Muscle of back (tissue), 11 donors: ENCODE results near the gene CXorf58. TPM values are rescaled to one million over a fixed set of nuclear protein-coding genes. Genes with fewer than 3 reads are reported as not detected.

Source experiments
- DNase-seq, 3 donors: peaks; one replicate each; pipeline versions ENCODE4 v3.0.0 to v3.0.0-alpha.2; 2013
- polyA plus RNA-seq, 10 donors: library from polyadenylated mRNA; unstranded; fragments of 120-200 nt; gene quantifications; one replicate each; pipeline ENCODE4 v1.2.1, GENCODE V29; 2013; ENCODE audit not compliant: insufficient read length in 10 of 10

Gene CXorf58
- polyA plus RNA-seq, 10 donors = 0.08 to 0.10 TPM; not detected in 8

DNA sequence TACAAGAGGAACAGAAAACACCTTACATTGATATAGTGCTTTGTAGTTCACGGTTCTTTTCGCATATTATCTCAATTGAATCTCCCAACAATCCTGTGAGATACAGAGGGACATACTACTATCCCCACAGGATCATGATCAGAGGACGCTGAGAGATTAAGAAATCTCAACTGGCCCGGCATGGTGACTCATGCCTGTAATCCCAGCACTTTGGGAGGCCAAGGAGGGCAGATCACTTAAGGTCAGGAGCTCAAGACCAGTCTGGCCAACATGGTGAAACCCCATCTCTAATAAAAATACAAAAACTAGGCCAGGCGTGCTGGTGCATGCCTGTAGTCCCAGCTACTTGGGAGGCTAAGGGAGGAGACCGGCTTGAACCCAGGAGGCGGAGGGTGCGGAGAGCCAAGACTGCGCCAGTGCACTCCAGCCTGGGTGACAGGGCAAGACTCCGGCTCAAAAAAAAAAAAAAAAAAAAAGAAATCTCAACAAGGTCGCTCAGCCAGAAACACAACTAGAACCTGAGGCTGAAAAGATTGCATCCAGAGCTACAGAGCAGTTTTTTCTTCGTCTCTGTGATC, 7.5 kb upstream of the CXorf58 start:
- no peak for DNase-seq

DNA sequence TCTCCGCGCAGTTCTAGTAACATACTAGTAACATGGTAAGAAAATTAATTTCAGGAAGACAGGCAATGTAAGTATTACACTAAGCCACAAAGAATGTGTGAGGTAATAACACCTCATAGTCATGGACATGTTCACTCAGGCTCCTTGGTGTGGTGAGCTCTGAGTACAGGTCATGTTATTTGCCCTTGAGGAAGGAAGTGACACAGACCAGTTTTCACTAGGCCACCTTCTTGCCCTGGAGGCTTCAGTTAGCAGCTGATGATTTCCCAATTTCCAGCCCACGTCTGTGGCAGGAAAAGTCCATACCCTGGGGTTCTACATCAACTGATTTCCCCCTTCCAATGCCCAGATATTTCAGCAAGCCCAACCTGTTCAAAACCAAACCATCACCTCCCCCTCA, 6.7 kb upstream of the CXorf58 start:
- DNase-seq = no peak

DNA sequence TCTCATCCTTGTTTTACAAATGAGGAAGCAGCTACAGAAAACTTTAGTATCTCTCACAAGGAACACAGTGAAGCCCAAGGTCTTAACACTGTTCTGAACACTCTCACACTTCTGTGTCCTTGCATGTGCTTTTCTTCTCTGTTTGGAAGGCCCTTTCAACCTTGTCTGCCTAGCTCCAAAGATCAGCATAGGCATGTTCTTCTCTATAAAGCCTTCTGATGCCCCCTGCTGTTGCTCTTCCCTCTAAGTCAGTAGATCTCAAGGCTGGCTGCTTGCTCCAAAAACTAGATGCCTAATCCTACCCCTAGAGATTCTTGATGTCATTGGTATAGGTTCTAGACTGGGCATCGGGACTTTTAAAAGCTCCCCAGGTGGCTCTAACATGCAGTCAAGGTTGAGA, 6.0 kb upstream of the CXorf58 start:
- DNase-seq = peak; percentile 48 to 78 (median 56)

DNA sequence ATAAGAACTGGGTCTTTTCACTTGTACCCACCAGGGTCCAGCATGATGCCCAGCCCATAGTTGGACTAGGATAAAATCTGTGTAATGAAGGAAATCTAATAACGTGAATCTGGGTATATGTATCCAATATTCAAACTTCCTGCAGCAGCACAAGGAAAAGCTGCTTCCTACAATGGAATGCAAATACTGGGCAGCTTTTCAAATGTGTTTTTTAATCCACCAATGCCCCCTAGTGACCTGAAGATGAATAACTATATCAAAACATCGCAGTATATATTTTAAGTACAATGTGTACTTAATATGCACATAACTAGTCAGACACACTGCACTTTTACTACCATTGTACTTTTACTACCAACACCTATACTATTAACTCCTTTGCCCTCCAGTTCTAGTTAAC, 5.4 kb upstream of the CXorf58 start:
- peak; percentile 54 to 76 (median 70) for DNase-seq

DNA sequence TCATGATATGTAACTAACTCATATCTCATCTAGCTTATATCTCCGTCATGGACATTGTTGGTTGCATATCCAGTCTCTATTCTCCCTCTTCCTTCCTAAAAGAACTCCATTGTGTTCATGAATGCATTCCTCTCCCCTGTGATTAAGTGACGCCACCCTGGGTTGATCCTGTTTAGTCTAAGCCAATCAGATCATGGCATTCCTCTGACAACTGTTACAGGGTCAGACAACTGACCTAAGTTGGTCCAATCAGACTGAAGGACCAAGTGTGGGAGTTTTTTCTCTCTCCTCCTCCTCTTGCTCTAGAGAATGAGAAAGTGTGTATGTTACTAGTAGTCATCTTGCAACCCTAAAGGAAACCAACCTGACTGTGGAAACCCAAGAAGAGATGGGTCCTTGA, 3.7 kb upstream of the CXorf58 start:
- DNase-seq = no peak

DNA sequence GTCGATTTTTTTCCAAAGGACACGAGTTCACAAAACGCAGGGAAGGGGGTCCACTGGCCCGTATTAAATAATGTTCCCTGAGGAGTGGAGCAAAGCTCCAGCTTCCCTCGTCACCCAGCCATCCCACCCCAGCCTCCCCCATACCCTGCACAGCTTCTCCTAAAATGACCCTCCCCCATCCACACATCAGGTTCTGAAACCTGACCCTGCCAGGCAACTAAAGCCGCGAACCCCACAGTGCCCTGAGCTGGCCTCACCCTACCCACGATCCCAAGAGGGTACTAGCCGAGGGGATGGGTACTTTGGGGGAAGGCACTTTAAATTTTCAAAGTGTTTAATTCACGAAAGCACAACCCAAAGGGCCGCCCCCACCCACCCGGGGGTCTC, 702 bp upstream of the CXorf58 start:
- DNase-seq = no peak

DNA sequence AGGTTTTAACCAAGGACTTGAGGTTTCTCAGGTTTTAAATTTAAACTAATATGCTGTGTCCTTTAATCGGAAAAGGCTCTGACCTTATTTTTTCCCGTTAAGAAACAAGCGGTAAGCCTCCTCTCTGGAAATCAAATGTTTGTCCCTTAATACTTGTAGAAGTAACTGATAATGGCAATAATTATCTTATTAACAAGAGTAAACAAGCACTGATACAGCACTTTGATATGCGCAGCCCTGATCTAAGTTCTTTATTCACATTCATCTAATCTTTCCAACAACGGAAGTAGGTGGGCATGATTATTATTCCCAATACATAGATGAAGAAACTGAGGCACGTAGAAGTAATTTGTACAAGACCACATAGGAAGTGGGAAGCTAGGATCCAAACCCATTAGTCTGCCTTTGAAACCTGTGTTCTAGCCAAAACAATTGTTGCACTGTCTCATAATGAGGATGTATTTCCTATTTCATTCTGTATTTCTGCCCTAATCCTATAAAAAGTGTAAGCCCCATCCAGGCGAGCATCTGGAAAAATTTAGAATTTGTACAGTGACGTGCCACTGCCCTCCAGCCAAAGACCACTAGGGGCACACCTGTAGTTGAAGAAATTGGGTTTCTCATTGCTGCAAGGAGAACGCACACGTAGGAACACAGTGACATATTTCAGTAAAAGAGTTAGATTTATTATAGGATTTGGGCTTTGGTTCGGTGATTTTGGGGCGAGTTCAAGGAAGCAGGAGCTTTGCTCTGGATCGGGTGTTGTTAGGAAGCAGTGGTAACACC, 606 bp downstream of the CXorf58 start:
- DNase-seq = peak in 1 of 3 donors; percentile 49

DNA sequence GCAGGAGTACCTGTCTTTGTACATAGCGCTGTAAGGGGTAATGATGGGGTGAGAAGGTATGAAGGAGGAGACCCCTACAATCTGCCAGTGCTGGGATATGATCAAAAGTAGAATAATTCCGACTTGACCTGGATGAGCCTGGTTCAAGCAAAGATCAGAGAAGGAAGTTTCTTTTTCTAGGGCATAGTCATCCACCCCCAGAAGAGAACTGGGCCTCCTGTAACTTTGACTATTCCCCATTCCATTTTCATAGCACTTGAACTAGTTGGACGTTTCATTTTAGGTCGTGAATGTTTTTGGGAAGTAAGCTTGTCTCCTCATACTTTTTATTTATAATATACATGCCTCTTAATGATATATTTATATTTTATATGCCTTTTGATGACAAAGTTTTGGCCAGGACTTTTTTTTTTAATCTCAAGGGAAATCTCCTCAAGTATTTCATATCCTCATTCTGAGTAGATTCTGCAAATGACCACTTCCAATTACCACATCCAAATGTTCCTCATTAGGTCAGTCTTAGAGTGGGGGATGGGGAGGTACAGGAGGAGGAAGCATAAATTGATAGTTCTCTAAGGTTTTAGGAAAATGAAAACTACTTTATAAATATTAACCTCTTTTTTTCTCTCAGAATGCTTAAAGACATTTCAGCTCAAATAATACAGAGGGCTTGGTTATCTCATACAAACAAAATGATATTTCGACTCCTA, 3.5 kb downstream of the CXorf58 start:
- DNase-seq = no peak

DNA sequence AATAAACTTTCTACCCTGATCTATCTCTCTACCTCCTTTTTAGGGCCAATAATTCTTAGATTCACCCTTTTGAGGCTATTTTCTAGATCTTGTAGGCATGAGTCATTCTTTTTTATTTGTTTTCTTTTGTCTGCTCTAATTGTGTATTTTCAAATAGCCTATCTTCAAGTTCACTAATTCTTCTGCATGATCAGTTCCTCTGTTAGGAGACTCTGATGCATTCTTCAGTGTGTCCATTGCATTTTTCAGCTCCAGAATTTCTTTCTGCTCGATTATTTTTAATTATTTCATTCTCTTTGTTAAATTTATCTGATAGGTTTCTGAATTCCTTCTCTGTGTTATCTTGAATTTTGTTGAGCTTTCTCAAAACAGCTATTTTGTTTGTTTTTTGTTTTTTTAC, 11.3 kb downstream of the CXorf58 start:
- no peak for DNase-seq

DNA sequence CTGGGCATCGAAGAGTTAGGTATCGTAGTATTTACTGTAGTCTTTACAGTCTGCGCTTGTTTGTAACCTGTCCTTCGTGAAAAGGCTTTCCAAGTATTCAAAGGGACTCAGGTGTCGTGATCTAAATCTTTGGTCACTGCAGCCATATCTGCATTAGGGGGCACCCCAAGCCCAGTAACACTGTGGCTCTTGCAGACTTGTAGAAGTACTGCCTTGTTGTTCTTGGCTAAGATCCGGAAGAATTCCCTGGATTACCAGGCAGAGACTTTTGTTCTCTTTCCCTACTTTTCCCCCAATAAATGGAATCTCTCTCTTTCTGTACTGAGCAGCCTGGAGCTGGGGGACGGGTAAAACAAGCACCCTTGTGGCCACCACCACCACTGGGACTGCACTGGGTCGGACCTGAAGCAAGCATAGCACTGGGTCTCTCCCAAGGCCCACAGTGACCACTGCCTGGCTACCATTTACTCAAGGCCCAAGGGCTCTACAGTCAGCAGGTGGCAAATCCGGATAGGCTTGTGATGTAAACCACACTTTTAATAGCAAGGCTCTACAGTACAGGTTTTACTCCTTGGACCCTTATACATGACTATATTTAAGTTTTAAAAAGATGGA, 12.0 kb downstream of the CXorf58 start:
- DNase-seq = no peak

DNA sequence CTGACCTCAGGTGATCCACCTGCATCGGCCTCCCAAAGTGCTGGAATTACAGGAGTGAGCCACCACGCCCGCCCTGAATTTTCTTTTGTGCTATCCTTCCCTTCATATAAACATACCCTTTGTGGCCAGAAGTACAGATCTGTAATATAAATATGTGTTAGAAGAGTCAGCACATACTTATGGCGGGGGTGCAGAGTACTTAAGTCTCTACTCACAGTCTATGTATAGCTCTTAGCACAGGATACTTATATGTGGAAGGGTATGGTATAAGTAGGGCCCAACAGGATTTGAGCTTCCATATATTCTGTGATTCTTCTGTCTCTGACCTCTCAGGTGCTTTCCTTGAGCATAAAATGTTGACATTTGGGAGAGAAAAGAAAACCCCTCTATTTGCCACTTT, 18.2 kb downstream of the CXorf58 start:
- DNase-seq = no peak

DNA sequence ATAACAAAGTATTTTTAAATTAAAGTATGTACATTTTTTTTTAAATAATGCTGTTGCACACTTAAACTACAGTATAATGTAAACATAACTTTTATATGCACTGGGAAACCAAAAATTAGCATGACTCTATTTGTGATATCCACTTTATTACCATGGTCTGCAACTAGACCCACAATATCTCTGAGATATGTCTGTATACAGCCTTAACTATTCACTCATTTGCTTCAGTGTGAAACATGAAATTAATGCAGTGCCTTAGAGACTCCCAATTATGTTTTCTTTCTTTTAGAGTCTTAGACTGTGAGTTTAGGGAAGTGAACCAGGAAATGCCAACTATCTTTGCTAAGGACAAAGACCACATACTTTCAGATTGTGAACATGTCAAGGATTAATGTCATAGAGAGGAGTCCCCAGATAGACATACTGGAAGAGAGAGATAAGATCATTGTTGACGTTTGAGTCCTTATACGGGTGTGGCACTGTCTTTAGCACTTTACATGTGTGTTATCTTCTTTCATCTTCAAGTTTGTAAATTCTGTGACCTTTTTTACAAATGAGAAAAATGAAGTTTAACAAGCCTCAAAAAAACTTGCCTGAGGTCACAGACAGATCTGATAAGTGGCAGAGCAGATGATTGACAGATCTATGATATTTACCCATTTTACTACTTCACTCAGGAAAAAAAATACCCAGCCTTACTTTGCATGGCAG, 23.2 kb downstream of the CXorf58 start:
- no peak for DNase-seq

DNA sequence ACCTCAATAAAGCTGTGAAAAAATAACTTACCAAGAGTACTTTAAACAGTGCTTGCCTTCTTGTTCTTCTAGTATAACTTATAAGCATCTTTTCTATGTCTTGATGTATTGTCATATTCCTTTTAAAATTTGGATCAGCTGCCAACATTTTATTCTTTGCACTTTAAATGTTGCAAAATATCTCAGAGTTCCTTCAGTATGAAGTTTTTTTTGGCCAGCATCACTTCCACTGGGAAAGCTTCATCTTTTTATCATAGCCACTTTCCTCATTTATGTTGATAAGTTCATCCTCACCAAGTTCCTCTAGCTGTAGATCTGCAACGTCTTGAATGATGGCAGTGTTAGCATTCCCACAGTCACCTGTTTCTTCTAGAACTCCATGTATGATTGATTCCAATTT, 24.2 kb downstream of the CXorf58 start:
- DNase-seq = peak in 2 of 3 donors; percentile 15 to 32

DNA sequence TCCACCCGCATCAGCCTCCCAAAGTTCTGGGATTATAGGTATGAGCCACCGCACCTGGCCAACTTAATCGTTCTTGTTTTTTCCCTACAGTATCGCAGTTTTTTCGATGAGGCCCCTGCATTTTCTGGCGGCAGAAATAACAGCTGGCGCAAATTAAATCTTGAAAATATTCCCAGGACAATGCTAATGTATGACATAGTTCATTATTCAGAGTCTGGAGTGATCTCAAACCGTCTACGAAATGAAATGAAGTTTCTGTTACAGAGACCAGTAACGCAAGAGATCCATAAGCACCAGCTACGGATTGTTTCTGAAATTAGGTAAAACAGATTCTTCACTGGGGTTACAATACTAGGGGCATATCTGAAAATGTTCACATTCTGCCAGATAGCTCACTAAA, 27.3 kb downstream of the CXorf58 start:
- peak in 1 of 3 donors; percentile 56 for DNase-seq

DNA sequence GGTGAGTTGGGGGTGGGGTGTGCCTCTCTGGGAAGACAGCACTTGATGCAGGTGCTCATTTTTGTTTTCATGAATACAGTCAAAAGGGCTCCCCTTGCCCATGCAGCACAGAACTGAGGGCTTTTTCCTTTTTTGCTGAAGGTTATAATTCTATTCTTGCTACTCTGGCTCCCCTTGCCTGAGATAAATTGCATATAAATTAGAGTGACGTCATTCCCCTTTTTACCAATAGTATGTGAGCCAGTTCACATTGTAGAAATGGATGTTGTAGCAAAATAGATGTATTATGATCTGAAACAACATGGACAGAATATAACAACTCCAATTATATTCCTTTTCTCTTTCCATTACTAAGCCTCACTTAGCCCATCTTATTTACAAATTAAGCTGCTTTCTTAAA, 28.4 kb downstream of the CXorf58 start:
- DNase-seq = no peak

DNA sequence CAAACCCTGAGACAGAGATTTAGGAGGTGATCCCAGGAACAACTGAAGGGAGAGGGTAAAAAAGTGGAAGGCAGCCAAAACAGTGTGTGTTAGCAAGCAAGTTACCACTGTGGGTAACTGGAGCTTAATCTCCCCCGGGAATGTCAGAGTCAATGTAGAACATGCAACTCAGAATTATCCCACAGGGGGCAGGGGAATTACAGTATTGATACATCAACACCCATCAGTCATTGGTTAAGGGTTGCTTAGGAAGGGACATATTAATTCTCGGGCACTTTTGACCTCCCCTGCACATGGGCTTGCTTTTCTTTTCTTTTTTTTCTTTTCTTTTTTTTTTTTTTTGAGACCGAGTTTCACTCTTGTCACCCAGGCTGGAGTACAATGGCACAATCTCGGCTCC, 29.3 kb downstream of the CXorf58 start:
- no peak for DNase-seq

DNA sequence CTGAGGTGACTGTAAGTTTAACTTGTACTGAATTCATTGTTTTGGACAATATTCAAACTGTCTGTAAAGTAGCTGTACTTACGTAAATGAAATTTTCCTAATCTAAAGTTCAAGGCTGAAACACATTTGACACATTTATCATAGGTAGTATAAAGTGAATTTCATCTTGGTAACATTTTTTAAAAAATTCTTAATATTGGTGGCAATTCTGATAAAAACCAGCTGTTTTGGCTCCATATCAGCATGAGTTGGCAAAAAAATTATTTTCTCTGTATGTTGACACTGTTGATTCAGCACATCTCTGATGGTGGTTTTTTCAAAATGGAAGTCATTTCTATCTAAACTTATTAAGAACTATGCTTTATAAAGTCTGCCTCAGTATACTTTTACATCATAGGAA, 30.9 kb downstream of the CXorf58 start:
- peak in 1 of 3 donors; percentile 18 for DNase-seq

DNA sequence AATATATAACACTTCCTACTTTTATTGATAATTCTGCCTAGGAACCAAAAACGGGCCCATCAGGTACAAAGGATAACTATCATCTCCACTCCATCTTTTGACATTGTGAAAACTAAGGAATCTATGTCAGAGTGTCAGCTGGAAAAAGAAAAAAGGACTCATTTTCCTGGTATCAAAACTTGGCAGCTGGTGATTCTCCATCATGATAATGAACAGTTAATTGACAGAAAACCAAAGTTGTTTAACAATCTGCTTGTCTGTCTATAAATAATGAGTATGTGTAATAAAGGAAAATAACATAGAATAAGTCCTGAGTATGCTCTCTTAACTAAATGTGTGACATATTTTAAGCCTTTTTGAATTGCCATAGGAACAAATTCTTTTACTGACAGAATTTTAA, 31.4 kb downstream of the CXorf58 start:
- DNase-seq = no peak

DNA sequence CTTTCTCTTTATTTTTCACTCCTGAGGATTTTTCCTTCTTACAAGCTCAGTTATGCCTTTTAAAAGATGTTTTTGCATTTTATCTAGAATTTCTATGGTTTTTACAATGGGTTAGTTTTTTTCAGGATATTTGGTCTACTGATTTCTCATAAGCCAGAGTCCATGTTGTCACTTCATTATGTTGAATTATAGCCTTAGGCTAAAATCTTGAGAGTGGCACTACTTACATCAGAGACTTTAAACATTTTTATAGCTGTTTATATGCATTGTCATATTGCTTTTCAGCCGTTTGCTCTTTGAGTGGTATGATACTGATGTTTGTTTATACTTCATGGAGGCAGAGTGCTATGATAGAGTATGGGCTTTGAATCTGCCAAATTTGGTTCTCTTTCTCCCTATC, 36.4 kb downstream of the CXorf58 start:
- no peak for DNase-seq

DNA sequence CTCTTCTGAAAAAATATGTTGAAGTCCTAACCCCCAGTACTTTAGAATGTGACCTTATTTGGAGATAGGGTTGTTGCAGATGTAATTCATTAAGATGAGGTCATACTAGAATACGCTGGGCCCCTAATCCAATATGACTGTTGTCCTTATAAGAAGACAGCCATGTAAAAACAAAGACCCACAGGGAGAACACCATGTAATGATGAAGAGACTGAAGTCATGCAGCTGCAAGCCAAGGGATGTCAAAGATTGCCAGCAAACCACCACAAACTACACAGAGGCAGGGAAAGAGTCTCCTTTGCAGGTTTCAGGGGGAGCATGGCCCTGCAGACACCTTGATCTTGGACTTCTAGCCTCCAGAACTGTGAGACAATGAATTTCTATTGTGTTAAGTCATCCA, 37.4 kb downstream of the CXorf58 start:
- no peak for DNase-seq

DNA sequence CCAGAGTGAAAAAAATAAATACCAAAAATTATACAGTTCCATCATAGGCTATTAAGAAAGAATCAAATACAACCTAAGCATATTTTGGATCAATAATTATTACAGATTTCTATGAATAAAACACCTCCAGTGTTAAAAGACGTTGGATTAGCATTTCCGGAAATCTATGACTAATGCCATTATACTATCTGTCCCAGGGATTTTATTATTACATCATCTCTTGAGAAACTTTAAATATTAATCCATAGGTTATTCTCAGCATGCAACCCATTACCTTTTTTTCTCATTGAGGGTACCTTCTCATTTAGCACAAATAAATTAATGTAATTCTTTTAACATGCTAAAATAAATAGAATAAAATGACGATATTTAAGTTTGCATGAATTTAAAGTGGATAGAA, 44.6 kb downstream of the CXorf58 start:
- DNase-seq = no peak
